Limb (tissue), 2 donors: ENCODE data around the gene SPOCK3.

Source experiments
- DNase-seq, 2 donors: peaks; one replicate each; pipeline ENCODE4 v3.0.0-alpha.2; 2016; ENCODE audit errors: extremely low spot score in 2 of 2

Gene SPOCK3

GRCh38 chr4:167176723-167177367 lies 57.4 kb downstream of the SPOCK3 start:
- no peak for DNase-seq

- no peak for DNase-seq
These were observed 62.4 kb downstream of the SPOCK3 start for GRCh38 chr4:167171928-167172327.

GRCh38 chr4:167168611-167169010 lies 65.7 kb downstream of the SPOCK3 start:
- DNase-seq: no peak

DNA sequence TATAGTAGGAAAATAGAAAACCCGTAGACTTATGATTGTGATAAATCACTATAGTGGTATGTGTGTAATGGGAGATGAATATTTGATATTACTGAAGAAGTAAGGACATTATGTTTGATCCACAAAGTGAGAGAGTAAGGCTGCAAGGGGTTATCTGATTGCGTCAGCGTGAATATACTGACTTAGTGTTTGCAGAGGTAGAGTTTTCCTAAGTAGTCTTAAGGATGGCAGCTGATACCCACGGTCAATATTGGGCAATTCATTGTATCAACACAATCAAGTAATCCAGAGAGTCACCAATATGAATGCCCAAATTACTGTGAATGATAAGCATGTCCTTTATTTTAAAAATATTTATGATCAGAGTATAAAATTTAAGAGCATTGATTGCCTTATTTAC lies 83.7 kb downstream of the SPOCK3 start:
- no peak for DNase-seq

DNA sequence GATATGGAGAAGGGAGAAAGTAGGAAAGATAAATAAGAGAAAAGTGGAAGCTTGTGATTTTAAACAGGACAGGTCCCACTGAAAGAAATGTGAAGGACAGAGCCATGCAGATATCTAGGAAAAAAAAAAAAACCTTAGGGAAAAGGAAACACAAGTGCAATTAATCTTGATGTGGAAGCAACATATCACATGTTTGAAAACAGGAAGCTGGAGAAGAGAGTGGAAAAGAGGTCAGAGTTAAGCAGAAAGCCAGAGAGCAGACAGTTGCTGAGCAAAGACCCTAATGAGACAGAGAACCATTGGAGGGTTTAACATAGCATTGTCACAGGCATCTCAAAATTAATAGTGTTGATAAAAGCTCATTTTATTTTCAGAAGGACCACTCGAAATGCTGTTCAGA lies 89.7 kb downstream of the SPOCK3 start:
- no peak for DNase-seq

GRCh38 chr4:167143018-167143417 lies 91.3 kb downstream of the SPOCK3 start:
- no peak for DNase-seq

DNA sequence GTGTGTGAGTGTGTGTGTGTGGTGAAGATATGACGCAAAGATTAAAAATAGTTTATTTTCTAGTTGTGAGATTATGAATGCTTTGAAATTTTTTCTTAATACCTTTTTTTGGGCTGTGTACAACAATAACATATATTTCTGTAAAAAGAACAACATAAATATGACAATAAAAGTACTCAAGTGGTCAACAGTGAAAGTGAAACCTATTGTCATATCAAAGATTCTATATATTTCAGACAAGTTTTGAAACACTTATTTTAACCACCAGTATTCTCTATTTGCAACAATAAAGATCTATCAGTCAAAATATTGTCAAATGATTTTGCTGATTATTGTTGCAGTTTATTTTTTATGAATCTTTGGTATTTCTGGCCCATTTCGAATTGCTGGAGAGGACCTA lies 98.0 kb downstream of the SPOCK3 start:
- no peak for DNase-seq

GRCh38 chr4:167129146-167129545 lies 105.1 kb downstream of the SPOCK3 start:
- no peak for DNase-seq

GRCh38 chr4:167119392-167119791 lies 114.9 kb downstream of the SPOCK3 start:
- DNase-seq: no peak

GRCh38 chr4:167117273-167117672 lies 117.0 kb downstream of the SPOCK3 start:
- DNase-seq: no peak

- DNase-seq: no peak
These were observed 119.8 kb downstream of the SPOCK3 start for GRCh38 chr4:167114416-167114971.

GRCh38 chr4:167111622-167112021 lies 122.7 kb downstream of the SPOCK3 start:
- no peak for DNase-seq

GRCh38 chr4:167111092-167111491 lies 123.2 kb downstream of the SPOCK3 start:
- no peak for DNase-seq

- no peak for DNase-seq
These were observed 124.4 kb downstream of the SPOCK3 start for GRCh38 chr4:167109859-167110258.

DNA sequence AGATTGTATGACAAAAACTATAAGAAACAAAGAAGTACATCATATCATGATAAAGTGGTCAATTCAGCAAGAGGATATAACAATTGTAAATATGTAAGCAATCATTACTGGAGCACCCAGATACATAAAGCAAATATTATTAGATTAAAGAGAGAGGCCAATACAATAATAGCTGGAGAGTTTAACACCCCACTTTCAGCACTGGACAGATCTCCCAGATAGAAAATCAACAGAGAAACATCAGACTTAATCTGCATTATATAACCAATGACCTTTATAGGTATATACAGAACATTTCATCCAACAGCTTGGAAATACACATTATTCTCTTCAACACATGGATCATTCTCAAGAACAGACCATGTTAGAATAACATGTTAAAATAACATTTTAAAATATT lies 128.4 kb downstream of the SPOCK3 start:
- DNase-seq: no peak

- DNase-seq: no peak
These were observed 131.8 kb downstream of the SPOCK3 start for GRCh38 chr4:167102475-167102874.

DNA sequence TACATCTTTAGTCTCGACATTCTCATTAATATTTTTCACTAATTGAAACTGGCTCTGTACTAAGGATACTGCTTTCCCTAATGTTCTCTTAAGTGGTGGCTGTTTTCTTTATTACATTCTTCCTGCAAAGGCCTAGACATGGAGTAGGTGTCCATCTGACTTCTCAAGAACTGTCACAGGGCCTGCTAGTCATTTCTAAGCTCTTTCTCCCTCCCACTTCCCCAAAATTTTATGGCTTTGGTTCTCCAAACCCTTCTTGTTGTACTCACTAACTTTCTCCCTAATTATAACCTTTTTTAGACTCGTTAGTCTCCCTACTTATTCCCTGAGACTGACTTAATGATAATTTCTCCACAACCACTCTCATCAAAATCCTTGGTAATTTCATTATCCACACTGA lies 133.3 kb downstream of the SPOCK3 start:
- no peak for DNase-seq

DNA sequence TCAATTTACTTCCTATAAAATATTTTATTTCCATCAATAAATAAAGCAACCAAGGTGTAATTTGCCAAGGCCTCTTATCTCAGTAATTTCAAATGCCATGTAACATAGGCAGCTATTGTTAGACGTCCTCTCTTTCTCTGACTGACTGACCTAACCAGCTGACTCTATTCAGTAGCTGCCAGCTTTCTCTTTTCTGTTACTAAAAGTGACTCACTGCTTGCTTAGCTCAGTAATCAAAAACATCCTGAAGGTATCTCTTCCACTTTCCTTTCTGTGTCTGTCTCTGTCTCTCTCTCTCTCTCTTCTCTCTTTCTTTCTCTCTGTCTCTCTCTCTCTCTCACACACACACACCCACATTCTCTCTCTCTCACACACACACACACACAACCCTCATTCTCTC lies 134.2 kb downstream of the SPOCK3 start:
- peak in 1 of 2 donors; percentile 10 for DNase-seq

DNA sequence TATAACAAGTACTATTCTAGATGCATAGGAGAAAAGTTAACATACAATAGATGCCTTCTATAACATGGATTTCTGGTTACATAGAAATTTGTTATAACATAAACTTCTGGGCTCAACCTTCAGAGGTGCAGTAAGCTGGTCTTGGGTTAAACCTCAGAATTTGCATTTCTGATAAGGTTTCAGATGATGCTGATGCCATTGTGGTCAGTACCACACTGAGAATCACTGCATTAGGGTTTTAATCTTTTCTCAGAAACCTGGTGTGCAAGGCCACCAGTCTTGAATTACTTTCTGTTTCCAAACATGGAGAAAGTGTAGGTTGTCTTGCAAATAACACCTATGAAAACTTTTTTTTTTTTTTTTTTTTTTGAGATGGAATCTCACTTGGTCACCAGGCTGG lies 146.2 kb downstream of the SPOCK3 start:
- no peak for DNase-seq

- no peak for DNase-seq
These were observed 150.0 kb downstream of the SPOCK3 start for GRCh38 chr4:167084321-167084720.

- no peak for DNase-seq
These were observed 154.5 kb downstream of the SPOCK3 start for GRCh38 chr4:167079762-167080161.

DNA sequence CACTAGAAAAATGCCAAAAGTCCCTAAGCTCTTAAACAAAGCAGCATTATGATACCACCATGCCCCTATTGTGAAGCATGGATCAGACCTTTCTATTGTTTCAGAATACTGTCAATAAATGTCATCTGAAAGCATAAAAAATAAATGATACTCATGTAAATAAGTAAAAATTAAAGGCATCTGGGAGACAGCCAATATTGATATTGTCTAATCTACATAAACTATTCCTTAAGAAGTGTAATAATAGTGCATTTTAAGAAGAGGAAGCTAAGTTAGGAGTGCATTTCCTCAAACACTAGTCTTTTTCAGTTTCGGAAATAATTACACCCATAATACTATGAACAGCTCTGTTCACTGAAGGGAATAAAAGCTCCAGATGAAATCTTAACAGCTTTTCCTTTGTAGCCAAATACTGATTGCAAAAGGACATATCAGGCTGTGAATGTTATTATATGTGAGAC lies 181.6 kb downstream of the SPOCK3 start:
- no peak for DNase-seq

DNA sequence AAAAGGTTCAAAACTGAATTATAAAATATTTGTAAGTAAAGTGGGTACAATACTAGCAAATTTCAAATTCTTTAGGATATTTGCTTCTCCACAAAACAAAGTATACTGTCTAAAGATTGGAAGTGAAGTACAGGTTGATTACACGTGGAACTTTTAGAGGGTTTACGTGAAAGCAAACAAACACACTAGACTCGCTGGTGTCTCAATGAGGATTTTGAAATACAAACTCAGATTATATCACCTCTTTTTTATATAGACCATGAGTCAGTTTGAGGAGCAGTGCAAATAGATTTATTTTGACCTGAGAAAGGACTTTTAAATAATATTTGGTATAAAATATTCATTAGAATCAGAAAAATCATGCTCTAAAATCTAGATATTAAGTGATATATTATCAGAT lies 185.0 kb downstream of the SPOCK3 start:
- DNase-seq: no peak

DNA sequence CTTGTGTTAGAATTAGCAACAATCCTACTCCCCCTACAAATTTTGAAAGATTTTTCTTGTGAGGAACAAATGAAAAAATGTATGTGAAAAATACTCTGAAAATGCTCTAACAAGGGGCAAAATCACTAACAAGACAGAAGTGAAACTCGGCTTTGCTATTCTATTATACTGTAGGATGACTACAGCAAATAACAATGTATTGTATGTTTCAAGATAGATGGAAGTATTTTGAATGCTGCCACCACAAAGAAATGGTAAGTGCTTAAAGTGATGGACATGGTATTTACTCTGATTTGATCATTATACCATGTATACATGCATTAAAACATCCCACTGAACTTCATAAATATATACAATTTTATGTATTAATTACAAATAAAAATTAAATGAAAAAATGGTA lies 192.8 kb downstream of the SPOCK3 start:
- DNase-seq: no peak
